HG02943 (cell line): ENCODE data around the gene BACH2.

Experiments
- ATAC-seq: cut with Tn5 transposase; IDR thresholded peaks from one replicate; pipeline ENCODE4 v1.9.1; 2021; ENCODE audit warnings: mild to moderate bottlenecking, low read depth, moderate library complexity; ENCODE audit not compliant: unreplicated experiment

Gene BACH2

DNA sequence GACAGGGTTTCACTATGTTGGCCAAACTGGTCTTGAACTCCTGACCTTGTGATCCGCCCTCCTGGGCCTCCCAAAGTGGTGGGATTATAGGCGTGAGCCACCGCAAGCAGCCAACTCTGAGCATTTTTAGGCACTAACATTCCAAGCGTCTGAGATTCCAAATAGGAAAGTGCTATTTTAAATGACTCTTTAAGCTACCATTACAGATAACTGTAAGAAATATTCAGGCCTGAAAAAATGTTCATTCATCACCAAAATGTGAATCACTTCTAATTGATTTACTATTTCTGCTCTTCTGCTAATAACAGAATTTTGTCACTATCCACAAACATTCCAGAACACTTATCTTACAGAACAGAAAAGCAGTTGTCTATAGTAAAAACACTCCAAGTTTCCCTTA lies 106.5 kb downstream of the BACH2 start:
- ATAC-seq: no peak

DNA sequence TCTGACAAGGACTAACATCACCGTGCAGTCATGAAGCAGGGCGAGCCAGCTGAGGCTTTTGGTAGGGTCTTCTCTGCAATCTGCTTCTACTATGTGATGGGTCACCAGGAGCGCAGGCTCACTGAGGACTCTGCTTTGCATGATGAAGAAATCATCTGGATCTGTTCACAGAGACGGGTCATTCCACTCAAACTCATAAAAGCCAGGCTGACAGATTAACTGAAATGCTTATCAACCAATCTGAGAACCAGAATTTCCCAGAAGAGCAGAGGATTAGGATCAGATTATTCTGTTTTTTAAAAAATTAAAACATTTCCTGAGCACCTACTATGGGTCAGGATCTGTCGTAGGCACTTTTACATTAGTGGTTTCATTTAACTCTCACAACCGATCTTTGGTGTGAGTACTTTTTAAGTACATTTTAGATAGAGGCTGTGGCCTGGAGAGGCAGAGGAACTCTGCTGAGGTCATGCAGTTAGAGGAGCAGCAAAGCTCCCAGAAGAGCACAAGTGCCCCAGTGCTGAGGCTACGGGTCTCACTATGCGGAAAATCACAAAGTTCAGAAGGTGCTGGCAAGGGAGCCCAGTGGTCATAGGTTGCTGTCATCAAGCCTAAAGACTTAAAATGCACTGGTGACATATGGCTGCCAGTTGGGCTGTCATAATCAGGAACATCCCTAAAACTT lies 109.1 kb downstream of the BACH2 start:
- ATAC-seq: no peak

DNA sequence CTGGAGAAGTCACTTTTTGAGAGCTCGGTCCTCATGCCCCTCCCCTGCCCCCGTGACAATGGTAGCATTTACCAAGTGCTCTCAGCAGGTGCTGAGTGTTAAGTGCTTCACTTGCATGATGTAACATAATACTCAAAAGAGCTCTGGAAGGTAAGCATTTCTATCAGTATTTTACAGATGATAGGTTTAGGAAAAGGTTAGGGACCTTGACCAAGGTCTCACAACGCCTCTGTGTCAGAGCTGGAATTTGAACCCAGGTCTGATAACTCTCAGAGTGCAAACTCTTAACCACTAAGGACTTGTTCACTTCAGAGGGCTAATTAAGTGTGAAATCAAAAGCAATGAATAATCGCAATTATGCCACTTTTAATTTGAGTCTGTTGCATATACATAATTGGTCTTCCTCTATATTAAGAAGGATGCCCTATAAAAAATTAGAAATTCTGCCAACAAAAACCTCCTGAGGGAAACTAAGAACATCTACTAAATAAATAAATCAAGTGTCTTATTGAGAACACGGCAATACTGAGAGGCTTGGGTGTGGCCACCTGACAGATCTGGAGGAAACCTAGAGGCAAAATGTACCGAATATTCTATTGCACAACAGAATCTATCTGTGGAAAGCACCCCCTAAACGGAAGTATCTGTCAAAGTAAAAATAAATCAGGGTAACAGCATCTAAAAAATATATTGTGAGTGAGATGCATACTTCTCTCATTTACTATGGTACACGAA lies 109.8 kb downstream of the BACH2 start:
- no peak for ATAC-seq

DNA sequence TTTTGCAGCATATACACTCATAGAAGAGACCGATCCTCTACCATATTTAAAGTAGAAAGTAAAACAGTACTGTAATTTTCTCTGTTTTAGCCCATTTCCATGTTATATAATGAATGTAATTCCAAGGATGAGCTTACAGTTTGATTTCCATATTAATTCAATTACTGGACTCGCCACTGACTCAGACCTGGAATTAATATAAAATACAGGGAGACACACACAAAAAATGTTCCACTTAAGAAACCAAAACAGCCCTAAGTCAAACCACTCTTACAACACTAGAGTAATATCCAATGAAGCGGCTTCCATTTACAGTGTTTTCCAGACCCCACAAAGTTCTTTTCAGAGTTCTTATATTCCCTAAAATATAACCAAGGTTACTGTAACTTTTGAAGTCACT lies 110.6 kb downstream of the BACH2 start:
- ATAC-seq: no peak

DNA sequence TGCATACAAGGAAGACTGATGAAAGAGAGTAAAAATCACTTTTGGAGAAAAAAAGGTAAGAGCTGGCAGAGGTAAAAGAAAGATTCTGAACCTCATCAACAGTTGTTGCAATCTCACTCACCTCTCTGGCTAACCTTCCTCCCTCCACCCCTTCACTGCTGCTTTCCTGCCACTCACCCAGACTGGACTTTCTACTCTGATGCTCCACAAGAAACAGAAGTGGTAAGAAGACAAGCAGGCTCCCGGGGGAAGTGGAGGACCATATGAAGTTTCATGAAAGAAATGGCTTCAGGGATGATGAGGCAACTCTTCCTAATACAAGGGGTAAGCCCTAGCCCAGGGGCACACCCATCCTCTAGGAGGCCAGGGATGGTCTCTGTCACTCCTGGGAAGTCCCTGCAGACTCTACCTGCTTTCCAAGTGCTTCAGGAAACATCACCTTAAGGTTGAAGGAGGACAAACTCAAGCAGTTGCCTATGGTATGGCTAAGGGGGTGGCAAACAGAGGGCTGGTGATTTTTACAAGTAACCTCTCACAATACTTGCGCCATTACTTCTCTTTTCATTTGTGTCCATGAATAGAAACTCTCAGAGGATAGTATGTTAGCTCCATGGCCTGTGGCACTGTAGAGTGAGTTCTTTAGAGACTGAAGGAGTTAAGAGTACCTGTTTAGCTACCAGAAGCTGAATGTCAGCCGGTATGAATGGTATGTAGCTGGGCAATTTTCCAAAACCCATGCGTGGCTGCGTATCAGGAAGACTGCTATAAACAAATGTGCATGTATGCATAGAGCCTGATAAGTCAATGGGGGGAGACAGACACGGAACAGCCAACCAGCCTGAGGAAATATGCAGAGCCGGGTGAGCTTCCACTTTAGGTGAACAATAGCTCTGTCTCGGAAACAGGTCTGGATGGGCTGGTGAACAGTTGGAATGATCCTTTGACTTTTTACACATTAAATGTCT lies 112.0 kb downstream of the BACH2 start:
- ATAC-seq: no peak

DNA sequence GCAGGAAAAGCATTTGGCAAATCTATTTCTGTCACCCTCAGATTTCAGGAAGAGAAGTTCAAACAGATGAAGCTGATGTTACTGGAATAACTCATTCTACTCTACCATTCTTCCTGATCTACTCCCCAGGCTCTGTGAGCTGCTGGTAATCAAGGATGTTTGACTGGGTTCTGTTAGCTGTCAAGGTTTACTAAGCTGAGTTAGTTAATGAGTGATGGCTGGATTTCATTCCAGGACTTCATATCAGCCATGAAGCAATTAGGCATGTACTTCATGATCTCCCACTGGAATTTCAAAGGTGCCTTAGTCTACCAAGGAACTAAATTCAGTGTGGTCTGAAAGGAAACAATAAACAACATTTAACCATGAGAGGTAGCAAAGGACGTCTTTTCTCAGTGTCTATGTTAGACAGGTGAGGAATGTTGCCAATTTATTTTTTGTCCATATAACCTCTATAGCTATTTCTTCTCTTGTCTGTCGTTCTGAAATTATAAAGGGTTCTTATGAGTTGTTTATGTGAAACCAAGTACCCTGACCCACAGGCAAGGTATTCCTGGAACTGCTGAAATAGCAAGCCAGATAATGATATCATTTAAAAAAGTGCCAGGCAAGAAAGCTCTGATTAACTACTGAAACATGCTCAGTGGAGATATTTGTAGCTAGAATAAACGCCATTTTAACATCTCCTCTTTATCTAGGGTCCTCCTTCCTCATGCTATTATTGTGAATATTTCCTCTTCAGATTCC lies 112.9 kb downstream of the BACH2 start:
- ATAC-seq: no peak

DNA sequence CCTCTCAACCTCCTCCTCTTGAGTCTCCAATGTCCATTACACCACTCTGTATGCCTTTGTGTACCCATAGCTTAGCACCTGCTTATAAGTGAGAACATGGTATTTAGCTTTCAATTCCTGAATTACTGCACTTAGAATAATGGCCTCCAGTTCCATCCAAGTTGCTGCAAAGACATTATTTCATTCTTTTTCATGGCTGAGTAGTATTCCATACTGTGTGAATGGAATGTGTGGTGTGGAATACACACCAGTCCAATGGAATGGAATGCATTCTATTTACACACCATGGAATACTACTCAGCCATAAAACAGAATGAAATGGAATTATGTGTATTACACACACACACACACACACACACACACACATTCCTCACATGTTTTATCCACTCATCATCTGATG lies 116.1 kb downstream of the BACH2 start:
- no peak for ATAC-seq

DNA sequence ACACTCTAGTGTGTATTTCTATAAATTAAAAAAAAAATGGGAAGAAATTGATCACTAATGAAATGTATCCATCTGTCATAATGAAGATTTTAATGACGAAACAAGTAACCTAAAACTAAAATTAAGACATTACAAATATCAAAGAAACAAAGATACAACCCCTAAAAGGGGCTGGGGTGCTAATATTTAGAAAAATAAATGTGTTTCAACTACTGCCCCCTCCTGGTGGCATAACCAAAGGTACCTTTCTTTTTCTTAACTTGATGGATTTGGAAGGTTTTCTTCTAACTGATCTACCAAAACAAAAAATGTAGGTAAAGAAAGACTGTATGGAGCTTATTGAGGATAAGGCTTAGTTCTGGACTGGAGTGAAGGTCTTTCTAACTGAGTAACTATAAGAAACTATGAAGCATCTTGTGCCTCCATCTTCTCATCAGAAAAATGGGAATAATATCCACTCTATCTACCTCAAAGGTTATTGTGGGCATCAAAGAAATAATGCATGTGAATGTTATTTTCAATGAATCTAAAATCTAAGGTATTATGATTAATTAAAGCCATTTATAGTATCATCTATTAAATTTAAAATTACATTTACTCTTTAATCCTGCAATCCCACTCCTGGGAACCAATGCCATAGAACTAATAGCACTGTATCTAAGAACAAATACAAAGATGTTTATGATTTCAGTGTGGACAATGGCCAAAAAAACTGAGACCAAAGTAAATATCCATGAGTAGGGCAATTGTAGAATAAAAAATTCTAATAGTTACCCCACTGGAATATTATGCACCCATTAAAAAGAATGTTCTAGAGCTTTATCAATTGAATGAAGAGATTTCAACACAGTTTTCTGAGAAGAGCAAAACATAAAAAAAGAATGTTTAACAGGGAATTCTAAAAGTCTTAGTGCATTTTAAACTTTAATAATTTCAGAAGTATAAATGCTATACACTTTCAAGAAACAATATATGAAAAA lies 117.2 kb downstream of the BACH2 start:
- ATAC-seq: no peak

DNA sequence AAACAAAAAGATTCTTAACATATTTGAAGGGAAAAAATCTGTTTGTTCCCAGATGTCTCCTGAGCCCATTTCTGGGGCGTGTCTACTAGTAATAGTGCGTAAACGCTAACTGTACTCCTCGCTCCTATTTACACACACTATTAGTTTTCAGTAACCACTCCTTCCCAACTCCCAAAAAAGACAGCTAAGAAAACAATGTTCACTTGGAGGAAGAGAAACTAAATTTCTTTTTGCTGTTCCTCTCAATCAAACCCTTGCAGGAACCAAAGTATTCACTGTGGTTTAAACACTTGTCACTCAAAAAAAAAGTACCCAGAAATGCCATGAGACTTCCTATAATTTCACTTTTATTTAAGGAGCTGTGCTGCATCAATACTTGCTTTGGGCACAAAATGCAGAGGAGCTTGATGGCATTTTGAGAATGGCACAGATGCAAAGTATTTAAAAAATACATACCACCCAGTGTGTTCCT lies 118.2 kb downstream of the BACH2 start:
- no peak for ATAC-seq

DNA sequence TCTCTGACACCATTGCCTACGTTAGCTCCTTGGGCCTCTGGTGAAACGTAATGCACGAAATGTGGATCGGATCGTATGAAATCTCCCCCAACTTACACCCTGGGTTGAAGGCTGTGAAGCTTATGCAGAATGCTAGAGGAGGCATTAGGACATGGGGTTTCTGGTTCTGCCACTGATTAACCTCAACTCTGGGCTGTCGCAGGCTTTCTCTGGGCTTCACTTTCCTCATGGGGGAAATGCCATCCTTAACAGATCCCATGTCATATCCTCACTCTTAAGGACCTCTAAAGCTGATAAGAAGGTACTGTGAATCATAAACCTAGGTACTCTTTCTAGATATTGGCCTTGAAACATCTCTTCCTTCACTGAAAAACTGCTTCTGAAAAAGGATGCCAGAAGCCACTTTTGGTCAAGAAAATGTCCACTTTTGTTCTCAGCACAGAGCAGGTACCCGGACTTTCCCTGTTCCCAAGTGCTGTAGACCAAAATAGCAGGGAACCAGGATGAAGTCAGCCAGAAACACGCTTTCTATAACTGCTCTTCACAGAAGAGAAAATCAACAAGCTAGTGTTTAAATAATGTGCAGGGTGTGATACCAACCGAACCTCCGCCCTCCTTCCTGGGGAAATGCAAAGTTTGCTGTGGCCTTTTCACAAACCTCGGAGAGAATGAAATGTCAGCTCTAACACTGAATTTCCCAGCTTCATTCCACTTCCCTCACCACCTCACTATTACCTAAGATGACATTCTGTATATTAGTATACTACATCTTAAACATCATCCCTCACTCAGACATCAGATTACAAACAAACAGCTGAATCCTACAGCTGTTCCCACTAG lies 118.9 kb downstream of the BACH2 start:
- no peak for ATAC-seq

DNA sequence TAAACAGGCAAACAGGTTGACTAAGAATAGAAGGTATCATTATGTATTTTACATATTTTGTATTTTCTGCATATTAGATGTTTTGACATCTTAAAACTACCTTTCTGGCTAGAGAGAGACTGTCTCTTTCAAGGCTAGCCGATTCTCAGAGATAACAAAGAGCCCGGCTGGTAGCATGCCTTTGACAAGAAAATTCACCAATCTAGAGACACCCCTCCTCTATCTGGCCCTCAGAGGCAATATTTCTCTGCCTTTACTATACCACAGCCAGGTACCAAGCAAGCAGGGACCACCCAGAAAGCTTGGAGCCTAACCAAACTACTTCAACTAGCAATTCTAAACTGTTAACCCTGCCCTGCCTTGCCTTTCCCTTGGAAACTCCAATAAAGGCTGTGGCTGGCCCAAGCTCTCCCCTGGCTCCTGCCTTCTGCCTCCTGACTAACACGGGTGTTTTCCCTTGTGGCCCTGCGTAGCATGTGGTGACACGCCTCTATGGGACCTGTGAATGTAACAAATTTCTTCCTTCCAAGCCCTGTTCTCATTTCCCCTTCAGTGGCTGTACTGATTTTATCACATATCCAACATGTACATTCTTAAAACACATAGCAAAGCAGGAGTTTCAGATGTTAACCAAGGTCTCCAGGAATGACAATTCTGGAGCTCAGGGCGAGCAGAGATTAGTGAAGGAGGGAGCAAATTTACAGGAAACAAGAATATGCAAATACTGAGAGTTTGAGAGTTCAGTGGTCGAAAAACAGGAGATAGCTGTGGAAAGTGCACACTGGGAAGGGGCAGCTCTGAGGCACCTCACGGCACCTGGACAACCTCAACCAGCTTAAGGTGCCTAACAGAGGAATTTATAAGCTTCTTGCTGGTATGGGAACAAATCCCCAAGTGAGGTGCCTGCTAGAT lies 120.8 kb downstream of the BACH2 start:
- no peak for ATAC-seq

DNA sequence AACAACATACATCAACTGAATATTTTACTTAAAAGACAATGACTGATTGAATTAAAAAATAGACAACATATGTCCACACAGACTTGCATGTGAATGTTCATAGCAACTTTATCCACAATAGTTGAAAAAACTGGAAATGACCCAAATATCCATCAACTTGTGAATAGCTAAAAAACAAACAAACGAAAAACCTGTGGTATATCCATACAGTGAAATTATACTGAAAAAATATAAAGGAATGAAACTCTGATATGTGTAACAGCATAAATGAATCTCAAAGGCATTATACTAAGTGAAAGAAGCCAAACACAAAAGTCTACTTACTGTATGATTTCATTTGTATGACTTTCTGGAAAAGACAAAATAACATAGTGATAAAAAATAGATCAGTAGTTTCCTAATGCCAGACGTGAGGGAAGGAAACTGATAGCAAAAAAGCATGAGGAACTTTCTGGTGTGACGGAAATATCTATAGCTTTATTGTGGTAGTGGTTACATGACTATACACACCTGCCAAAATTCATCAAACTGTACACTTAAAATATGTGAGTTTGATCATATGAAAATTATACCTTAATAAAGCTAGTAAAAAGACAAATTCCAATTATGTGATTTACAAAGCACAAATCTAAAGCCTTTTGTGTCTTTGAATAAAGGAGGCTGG lies 123.2 kb downstream of the BACH2 start:
- ATAC-seq: no peak

DNA sequence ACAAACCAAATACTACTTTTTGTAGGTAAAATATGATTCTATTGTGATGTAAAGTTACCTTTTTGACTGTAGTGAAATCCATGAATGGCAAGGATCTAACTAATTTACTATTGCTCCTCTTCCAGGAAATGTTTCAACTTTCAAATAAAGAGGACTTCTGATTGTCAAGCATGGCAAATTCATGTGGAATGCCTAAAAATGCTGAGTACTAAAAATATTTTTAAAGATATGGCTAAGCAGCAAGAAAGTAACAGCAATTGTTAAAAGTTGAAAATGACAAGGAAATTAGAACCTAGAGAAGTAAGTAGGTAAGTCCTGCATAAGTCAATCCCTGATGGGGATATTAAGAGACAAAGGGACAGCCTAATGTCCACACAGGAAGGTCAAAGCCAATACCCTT lies 126.0 kb downstream of the BACH2 start:
- no peak for ATAC-seq

DNA sequence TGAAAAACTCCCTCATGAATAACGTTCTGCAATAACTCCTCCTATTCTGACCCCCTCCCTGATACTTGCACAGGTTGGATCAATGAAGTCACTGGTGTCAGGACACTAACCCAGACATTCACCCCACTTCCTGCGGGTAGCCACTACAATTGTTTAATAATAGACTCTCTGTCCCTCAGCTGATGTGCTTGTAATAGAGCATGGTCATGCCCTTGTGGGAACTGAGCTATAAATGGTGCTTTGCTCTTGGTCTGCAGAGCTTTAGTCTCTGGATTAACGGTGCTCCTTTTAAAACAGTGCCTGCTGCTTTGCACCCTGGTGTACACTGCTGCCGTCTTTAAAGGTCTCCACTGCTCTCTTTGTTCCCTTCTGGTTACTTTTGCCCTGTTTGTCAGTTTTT lies 127.3 kb downstream of the BACH2 start:
- ATAC-seq: no peak

DNA sequence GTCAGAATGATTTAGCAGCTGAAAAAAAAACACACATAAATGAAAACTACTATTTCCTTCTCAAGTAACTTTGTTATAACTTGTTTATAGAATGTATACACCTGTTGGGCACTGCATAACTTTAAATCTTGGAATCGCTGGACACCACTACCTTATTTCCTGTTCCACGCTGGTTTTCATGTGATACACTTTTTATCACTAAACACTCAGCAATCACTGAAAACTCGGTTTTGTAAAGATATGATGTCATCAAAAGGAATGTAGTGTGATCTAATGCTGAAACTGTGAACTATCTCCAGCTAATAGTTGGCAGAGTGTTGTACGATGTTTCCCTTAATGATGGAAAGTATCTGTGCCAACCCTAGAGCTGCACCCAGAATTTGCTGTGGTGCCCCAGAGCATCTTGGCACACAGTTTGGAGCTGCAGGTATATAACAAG lies 127.9 kb downstream of the BACH2 start:
- ATAC-seq: no peak

DNA sequence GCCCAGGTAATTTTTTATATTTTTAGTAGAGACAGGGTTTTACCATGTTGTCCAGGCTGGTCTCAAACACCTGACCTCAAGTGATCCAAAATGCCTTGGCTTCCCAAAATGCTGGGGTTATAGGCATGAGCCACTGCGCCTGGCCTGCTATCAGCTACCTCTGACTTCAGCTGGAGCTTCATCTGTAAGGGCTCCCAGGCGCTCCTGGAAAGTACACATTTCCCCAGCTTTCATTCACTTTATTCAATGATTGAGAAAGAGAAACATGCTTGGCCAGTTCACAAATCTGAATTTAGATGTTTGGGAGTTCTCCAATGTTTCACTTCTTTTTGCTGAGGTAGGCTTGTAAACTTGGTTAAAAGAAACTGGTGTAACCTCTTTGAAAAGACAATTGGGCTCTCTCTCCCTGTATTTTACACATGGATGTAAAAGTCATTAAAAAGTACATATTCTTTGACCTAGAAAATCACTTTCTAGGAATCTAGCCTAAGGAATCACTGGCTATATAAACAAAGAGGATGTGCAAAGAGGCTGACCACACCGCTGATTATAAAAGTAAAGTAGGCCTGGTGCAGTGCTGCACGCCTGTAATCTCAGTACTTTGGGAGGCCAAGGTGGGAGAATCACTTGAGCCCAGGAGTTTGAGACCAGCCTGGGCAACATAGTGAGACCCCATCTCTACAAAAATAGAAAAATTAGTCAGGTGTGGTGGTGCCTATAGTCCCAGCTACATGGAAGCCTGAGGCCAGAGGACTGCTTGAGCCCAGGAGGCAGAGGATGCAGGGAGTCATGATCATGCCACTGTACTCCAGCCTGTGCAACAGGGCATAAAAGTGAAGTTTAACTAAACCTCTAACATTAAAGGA lies 128.9 kb downstream of the BACH2 start:
- ATAC-seq: no peak
